Measurements from ENCODE around the gene MZT1.

The MZT1 gene

DNA sequence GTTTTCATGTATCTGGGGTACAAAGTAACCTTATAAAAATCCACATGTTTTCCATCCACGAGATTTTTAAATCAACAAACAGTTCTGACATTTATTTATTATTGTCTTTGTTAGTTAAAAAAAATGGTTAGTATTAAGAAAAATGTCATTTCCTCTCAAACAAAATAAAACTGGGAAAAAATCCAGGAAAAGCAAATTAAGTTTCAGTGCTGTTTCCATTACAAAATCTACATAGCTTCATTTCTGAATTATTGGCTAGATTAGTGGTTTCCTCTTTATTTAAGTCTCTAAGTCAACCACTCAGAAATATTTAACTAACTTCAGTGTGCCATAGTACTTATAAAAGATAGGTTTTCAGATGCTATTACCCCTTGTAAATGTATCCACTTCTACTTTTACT is 49.1 kb downstream of the MZT1 start:
- no peak for DNase-seq

DNA sequence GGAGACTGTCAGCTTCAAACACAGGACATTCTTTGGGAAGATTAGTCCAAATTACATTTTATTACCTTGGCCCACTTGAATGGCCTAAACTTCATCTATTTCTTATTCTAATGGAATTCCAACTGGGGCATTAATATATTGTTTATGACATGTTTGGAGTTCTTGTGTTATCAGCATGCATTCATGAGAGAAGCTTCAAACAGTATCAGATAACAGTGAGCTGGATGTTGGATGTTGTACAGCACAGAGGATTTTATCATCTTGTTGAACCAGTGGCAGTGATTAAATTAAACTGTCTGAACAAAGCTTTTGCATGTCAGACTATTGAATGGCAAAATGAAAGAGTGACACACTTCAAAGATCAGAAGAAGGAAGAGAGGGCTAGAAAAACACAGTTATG is 50.0 kb downstream of the MZT1 start:
- DNase-seq: no peak

DNA sequence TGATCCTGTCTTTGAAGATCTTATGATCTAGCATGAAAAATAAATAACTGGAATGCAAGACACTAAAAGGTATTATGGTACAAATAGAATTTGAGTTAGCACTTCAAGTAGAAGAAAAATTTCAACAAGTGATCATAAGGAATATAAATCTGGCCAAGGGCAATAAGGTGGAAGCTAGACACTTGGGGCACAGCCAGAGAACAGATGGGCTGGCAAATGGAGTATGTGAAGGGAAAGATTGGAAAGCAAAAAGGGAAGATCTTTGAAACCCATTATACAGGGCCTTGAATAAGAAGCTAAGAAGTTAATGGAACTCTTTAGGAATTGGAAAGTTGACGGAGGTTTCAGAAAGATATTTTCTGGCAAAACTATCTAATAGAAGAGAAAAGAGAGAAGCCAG is 61.0 kb downstream of the MZT1 start:
- DNase-seq: no peak

DNA sequence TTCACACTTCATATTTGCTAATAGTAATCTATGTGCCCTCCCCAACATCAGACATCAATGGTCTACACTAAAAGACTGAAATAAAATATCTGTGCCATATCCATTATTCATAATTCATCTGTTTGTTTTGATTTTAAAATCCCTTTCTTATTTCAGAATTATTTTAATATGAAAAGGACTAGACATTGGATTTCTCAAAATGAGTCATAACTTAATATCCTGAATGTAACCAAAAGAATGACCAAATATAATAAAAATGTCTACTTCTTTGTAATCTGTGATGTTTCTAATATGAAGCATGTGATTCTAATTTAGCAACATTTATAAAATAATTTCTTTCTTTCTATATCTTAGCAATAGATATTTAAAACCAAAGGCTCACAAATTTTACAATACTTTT is 64.9 kb downstream of the MZT1 start:
- DNase-seq: no peak

Measured in stimulated activated CD4-positive, alpha-beta T cell treated with anti-CD3 and anti-CD28 coated beads, Interleukin-4, amount 100 ng/mL, for 4 hours (primary cell).